NAMALWA (cell line): ENCODE data around the gene MEX3D.

ENCODE experiments used
- DNase-seq: peaks from one replicate; pipeline ENCODE4 v3.0.0-alpha.2; 2015; ENCODE audit warnings: low spot score

The MEX3D gene

DNA sequence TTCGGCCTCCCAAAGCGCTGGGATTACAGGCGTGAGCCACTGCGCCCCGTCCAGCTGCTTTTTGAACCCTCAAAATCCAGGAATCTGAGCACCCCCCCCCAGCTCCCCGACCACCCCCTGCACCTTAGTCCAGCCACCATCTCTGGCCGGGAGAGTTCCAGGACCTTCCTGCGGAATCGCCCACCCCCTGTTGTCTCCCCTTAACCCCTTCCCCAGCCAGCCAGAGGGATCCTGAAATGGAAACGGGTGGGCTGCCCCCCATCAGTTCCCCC is 25.3 kb upstream of the MEX3D start:
- DNase-seq, result no peak

- DNase-seq, result peak; percentile 93
Measured at GRCh38 chr19:1592755-1593500, 24.8 kb upstream of the MEX3D start, which contains the start of gene MBD3. TSS of gene MBD3 (minus strand) at chr19:1592865. CDS start at chr19:1592631, 234 bp downstream.

DNA sequence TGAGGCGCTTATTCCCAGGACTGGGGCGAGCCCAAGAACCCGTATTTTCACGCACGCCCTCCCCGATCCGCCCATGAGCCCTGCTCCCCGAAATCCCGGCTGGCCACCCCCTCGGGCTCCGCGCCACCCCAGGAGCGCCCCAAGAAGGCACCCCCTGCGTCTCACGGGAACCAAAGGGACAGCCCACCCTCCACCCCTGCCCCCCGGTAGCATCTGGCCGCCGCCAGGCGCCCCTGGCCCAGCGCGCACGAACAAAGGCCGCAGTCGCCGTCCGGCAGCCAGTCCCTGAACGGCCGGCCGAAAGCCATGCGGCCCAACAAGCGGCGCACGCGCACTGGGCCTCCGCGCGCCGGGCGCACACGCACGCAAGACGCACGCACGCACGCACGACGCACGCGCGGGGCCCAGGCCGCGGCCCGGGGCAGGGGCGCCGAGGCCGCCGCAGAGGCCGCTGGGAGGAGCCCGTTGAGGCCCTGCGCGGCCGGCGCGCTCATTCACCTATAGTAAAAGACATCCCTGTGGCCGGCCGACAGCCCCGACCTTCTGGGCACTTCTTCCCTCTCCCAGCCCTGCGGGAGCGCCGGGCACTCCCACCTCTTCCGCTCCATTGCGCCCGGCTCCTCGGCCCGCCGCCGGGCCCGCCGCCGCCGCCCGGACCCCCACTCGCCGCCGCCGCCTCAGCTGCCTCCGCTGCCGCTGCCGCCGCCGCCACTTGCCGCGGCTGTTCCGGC is 24.1 kb upstream of the MEX3D start:
- DNase-seq, result peak; percentile 91

GRCh38 chr19:1591421-1592023 is 23.4 kb upstream of the MEX3D start:
- DNase-seq, result peak; percentile 41

DNA sequence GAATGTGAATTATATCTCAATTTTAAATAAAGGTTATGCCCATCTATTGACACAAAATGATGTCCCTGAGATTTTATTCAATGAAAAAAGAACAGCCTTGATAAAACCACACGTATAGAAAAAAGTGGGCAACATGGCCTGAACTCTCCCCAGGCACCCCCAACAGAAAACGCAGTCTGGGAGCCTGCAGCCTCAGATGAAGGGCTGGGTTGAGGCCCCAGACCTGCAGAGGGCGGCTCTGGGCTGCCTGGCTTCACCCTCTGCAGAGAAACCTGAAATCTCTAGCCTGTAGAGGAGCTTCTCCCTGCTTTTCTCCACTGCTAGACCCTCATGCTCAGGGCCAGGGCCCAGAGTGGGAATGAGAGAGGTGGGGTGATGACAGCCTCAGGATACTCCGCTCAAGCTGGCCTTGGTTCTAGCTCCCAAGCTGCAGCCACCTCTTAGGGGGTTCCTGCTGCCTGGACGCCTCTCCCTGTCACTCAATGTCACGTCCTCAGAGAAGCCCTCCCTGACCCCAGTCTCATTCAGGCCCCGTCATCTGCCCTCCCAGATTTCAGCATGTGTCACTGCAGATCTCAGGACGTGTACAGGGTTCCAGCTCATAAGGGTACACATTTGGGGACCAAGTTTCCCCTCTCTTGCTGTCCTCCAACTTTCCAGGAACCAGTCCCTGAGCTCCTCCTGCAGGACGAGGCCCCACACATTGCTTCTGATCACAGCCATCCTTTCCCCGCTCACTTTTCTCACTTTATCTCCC is 22.7 kb upstream of the MEX3D start:
- peak; percentile 75 for DNase-seq

GRCh38 chr19:1587872-1588271 is 19.7 kb upstream of the MEX3D start:
- no peak for DNase-seq

DNA sequence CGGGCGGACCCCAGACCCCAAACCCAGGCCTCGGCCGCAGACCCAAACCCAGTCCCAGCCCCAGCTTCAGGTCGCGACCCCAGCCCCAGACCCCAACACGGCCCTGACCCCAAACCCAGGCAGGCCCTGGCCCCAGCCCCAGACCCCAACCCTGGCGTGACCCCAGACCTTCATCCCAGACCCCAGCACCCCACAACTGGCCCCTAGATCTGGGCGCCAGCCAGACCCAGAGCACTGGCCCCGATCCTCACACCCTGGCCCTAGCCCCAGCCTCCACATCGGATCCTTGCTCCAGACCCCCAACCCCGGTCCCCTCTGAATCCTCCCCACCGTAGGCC is 17.1 kb upstream of the MEX3D start:
- no peak for DNase-seq

DNA sequence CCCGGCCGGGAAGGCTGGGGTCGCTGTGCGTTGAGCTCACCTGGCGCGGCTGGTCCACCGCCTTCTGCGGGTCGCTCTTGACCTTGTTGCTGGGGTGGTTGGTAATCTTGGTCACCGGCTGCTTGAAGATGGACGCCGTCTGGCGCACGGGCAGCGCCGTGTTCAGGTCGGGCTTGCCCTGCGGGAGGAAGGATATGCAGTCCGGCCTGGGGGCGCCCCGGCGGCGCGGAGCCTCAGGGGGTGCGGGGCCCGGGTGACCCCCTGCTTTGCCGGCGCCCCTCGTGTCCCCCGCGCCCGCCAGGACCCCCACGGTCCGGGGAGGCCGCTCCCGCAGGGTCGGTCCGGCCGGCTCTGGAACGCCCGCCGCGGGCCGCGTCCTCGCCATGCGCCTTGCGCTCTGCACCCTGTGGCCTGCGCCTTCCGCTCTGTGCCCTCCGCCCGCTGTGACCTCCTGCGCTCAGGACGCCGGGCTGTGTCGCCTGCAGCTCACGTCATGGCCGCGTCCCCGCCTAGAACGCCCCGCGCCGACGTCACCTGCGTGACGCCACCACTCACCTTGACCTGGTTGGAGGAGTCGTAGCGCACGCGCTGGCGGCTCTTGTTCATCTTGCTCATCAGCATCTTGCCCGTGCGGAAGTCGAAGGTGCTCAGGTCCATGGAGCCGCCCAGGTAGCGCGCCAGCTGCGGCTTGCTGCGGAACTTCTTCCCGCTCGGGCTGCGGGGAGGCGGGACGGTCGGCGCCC is 16.5 kb upstream of the MEX3D start:
- DNase-seq, result no peak

GRCh38 chr19:1582201-1582600 is 14.1 kb upstream of the MEX3D start:
- DNase-seq, result no peak

- no peak for DNase-seq
Measured at GRCh38 chr19:1580957-1581356, 12.8 kb upstream of the MEX3D start.

DNA sequence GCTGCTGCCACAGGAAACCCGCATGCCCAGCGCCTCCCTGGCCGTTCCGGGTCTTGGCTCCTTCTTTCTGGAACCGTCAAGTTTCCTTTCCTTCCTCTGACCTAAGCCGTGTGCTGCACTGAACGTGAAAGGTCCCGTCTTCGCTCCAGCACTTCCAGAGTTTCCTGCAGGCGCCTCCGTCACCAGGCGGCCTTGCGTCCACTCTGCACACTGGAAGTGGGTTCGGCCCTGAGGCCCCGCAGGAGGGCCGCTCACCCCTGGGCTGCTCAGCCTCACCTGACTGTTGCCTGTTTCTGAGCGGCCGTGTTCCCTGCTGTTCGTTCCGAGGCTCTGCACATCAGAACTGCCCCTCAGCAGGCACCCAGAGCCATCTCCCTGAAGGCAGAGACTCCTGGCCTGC is 12.3 kb upstream of the MEX3D start:
- DNase-seq, result no peak

DNA sequence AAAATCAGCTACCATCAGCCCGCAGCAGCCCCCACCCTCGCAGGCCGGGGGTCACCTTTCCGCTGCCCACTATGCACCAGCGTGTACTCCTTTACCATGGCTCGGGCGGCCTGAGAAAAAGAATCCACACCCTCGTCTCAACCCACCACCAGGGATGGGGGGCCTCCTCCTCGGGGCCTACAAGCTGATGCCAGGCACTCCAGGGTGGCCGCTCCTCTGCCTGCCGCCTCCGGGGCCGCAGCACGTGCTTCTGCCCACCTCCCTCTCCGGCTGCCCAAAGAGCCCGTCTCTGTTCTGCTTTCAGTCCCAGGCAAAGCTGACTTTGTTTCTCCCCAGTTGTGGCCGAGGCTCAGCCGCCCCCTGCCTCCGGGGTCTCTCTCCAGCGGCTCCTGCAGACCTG is 11.1 kb upstream of the MEX3D start:
- DNase-seq, result no peak

DNA sequence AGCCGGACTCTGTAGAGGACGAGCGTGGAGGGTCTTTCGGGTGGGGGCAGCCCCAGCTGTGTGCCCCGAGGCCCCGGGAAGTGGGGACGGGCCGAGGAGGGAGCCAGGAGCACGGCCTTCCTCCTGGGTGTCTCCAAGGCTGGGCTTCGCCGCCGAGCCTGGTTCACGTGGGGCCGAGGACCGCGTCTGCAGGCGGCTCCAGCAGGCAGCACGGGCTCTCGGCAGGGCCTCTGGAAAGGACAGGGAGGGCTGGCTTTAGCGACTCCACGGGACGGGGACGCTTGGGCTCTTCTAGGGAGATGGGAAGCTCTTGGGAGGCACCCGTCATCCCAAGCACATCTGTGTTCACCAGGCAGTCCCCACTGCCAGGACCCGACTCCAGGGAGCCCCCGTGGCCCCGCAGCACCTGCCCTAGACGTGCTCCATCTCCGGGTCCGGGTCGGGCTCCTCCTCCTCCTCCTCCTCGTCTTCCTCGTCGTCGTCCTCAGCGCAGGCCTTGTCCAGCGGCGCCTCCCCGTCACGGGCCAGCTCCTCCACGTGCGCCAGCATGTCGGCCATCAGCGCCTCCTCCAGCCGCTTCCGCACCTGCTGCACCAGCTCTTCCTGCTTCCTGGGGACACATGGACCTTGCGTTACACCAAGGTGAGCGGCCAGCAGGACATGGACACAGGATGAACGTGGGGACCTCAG is 9.9 kb upstream of the MEX3D start:
- no peak for DNase-seq

DNA sequence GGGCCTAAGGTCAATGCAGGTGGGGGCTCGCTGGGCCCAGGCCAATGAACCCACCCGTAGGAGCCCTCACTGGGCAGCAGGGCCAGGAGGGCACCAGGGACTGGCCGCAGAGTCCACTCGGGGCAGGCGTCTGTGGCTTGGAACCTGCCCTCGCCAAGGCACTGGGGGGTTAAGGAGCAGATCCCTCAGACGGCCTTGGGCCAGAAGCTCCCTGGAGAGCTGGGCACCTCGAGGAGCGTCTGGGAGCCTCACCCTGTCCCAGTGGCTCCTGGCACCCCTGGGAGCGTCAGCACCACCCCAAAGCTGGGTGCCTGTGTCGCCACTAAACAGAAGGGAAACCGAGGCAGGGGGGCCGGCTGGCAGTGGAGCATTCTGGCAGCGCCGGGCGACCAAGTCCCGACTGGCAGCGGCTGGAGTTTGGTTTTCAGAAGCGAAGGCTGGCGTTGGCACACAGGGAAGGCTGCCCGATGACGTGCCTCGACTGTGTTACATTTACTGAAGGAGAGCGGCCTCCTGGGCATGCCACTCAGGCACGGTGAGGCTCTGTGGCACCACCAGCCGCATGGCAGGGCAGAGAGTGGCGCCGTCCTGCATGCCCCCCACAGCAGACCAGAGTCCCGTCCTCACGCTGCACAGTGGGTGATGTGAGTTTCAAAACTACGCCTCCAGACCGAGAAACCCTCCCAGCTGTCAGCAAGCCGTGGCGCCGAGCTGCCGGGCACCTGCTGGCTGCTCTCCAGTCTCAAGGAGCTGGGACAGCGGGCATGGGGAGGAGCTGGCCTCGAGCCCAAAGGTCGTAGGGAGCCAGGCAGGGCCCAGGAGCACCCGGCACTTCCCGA is 9.2 kb upstream of the MEX3D start:
- DNase-seq, result no peak

DNA sequence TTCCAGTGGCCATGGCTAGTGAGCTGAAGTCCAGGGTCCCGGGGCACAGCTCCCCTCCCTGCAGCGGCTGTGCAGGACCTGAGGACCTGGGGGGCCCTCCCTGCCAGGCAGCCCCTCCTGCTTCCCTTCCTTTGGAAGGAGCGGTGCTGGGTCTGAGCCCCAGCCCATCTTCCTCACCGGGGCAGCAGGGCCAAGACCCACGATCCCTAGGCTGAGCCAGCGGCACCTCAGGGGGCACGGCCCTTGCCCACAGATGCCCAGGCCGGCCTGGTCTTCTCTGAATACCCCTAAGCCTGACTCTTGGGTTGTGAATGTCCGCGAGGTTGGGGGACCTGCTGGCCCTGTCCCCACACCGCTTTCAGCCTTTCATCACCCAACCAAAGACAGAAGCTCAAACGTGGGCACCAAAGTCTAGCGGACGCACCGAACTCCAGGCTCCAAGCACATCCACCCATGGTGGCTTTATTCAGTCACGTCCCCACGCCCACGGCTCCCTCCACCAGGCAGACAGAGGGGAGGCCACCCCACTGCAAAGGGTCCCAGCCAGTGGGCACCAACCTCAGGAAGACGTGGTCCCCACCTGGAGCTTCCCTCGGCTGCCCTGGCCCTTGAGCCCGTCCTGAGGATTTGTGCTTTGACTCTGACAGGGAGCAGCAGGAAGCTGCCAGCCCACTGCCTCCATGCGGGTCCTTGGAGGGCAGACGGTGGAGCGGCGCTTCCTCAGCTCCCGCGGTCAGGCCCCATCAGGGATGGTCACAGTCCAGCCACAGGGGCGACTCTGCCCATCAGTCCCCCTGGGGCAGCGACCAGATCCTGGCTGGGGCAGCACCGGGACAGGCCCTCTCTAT is 8.3 kb upstream of the MEX3D start:
- no peak for DNase-seq

GRCh38 chr19:1575323-1576241 is 7.5 kb upstream of the MEX3D start:
- no peak for DNase-seq

- no peak for DNase-seq
Measured at GRCh38 chr19:1574354-1575136, 6.4 kb upstream of the MEX3D start.

DNA sequence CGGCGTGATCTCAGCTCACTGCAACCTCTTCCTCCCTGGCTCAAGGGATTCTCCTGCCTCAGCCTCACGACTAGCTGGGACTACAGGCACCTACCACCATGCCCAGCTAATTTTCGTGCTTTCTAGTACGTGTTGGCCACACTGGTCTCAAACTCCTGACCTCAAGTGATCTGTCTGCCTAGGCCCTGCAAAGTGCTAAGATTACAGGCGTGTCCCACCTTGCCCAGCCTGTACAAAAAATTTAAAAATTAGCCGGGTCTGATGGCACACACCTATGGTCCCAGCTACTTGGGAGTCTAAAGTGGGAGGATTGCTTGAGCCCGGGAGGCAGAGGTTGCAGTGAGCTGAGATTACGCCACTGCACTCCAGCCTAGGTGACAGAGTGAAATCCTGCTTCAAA is 4.7 kb upstream of the MEX3D start:
- no peak for DNase-seq
